Endothelial cell of umbilical vein (primary cell): ENCODE data around the gene ZNF138. TPM values are rescaled to one million over a fixed set of nuclear protein-coding genes. Genes with fewer than 3 reads are reported as not detected.
"Not testable (repeated sequence)": the region's sequence is repeated elsewhere in the genome, so short reads cannot be mapped to it uniquely, and the experiment has no call there.

Experiments
- BruUV-seq: library from RNA; stranded (reverse); fragments of 400-500 nt; replicated peaks from 2 replicates; lab custom pipeline; 2021; lab: Mats Ljungman, UMichigan
- CTCF ChIA-PET: fragments of 300-600, 350-600 bp; sonication (Branson Sonifier 250); formaldehyde crosslinking; loops from one replicate; lab custom pipeline; 2021; ENCODE audit warnings: antibody characterized with exemption, inconsistent platforms; lab: Charles Lee
- POLR2A ChIA-PET: fragments of 300-600, 350-600 bp; sonication (Branson Sonifier 250); formaldehyde crosslinking; loops from one replicate; lab custom pipeline; 2021; ENCODE audit warnings: antibody characterized with exemption, inconsistent platforms; lab: Charles Lee
- DNase-seq: peaks from one replicate; pipeline ENCODE4 v3.0.0-alpha.2; 2011; ENCODE audit warnings: low read depth, low spot score
- FAIRE-seq: peaks from 2 replicates; lab custom pipeline; 2011; peaks lifted over from hg19 to GRCh38; lab: Jason Lieb, UNC
- H2AFZ ChIP-seq: 2 replicates; pipeline ENCODE4 v1.6.0; 2012; ENCODE audit warnings: low read depth, low read length, control low read depth, inconsistent platforms
- H3K27ac ChIP-seq: 2 replicates; pipeline ENCODE4 v1.5.1; 2011; ENCODE audit warnings: low read depth, mild to moderate bottlenecking, control low read depth, low read length, moderate library complexity; ENCODE audit not compliant: insufficient read depth
- H3K27me3 ChIP-seq, 2 experiments: 2 replicates each; pipeline versions ENCODE4 v1.6.0 to v1.6.1; 2011; ENCODE audit warnings: low read length in 2 of 2, mixed read lengths in 1 of 2; ENCODE audit not compliant: control insufficient read depth in 2 of 2, insufficient read depth in 2 of 2
- H3K36me3 ChIP-seq, 2 experiments: 2 replicates in 1 of 2; 3 replicates in 1 of 2; pipeline ENCODE4 v1.5.1; 2011; ENCODE audit warnings: low read length in 2 of 2, mild to moderate bottlenecking in 1 of 2, moderate library complexity in 1 of 2; ENCODE audit not compliant: control insufficient read depth in 2 of 2, insufficient read depth in 2 of 2; ENCODE audit errors: extremely low read depth in 1 of 2
- H3K4me1 ChIP-seq: 3 replicates; pipeline ENCODE4 v1.5.1; 2011; ENCODE audit warnings: mild to moderate bottlenecking, low read length; ENCODE audit not compliant: control insufficient read depth, insufficient read depth; ENCODE audit errors: extremely low read depth
- H3K4me2 ChIP-seq: 2 replicates; pipeline ENCODE4 v1.6.1; 2011; ENCODE audit warnings: low read length, control low read depth, mixed read lengths; ENCODE audit not compliant: insufficient read depth
- H3K4me3 ChIP-seq, 3 experiments: fragments of 200-600 bp in 1 of 3; sonication (generic), shearing (Covaris generic) in 1 of 3; replicated peaks in 1 of 3; 2 replicates each; pipeline ENCODE4 v1.5.1; 2011 to 2016; ENCODE audit warnings: control low read depth in 3 of 3, low read length in 3 of 3, mild to moderate bottlenecking in 2 of 3, inconsistent platforms in 1 of 3, low read depth in 1 of 3, moderate library complexity in 1 of 3; ENCODE audit not compliant: insufficient read depth in 1 of 3
- H3K79me2 ChIP-seq: 2 replicates; pipeline ENCODE4 v1.6.0; 2012; ENCODE audit warnings: low read length, inconsistent platforms; ENCODE audit not compliant: control insufficient read depth, insufficient read depth
- H3K9ac ChIP-seq: replicated peaks from 2 replicates; pipeline ENCODE3; 2011; ENCODE audit warnings: low read length, control low read depth; ENCODE audit not compliant: insufficient read depth; ENCODE audit errors: extremely low read depth
- H3K9me1 ChIP-seq: replicated peaks from 3 replicates; pipeline ENCODE4 v1.6.0; 2011; ENCODE audit warnings: mild to moderate bottlenecking, low read length; ENCODE audit not compliant: control insufficient read depth, insufficient read depth; ENCODE audit errors: extremely low read depth
- H3K9me3 ChIP-seq: replicated peaks from 2 replicates; pipeline ENCODE4 v1.5.1; 2012; ENCODE audit warnings: low read length, inconsistent platforms; ENCODE audit not compliant: control insufficient read depth, insufficient read depth
- H4K20me1 ChIP-seq: replicated peaks from 2 replicates; pipeline ENCODE3; 2011; ENCODE audit warnings: mild to moderate bottlenecking, low read length; ENCODE audit not compliant: control insufficient read depth, insufficient read depth; ENCODE audit errors: extremely low read depth
- POLR2A ChIP-seq: IDR thresholded peaks from 2 replicates; pipeline ENCODE4 v1.6.1; 2012; ENCODE audit warnings: low read depth, mild to moderate bottlenecking, control low read depth, low read length
- POLR2AphosphoS5 ChIP-seq: IDR thresholded peaks from 2 replicates; pipeline ENCODE4 v1.6.1; 2012; ENCODE audit warnings: low read depth, mild to moderate bottlenecking, control low read depth, low read length, moderate library complexity; ENCODE audit not compliant: insufficient read depth
- dilution Hi-C: fragments of 300-500 bp; cut with MboI; formaldehyde crosslinking; loops from one replicate; pipeline ENCODE4 v1.15.0; 2019; ENCODE audit warnings: low sequenced_read_pairs; ENCODE audit not compliant: extremely low pct_ligation_motif_present
- intact Hi-C: fragments of 100-400 bp; cut with micrococcal nuclease; formaldehyde crosslinking; loops from one replicate; pipeline ENCODE4 v1.10.0; 2022
- polyA plus RNA-seq, 4 experiments: library from polyadenylated mRNA; depleted of rRNA in 3 of 4; stranded (reverse) in 3 of 4; unstranded in 1 of 4; fragments of >200 nt; gene quantifications; 2 replicates each; pipeline versions ENCODE4 v1.2.1 to v1.2.3, GENCODE V29; 2011 to 2012; ENCODE audit warnings: missing spikeins in 1 of 4
- total RNA-seq: library from RNA; stranded (reverse); gene quantifications from 2 replicates; pipeline ENCODE4 v1.2.3, GENCODE V29; 2021
- TF ChIP-seq, protein P1 (sequence below): IDR thresholded peaks from 2 replicates; pipeline ENCODE4 v1.6.1; 2011; ENCODE audit not compliant: insufficient read depth, insufficient read length

Gene ZNF138
- total and polyA plus RNA-seq, 2 donors (not counting 3 experiments of a cell fraction or from before 2014, with no cell fraction given): 2.0 to 3.3 TPM

GRCh38 chr7:64775289-64775688 is 18.9 kb upstream of the ZNF138 start:
- FAIRE-seq: no peak
- dilution Hi-C loops: no loop called here

GRCh38 chr7:64784842-64785241 is 9.4 kb upstream of the ZNF138 start:
- H2AFZ ChIP-seq, H3K9me1 ChIP-seq, POLR2A ChIA-PET, FAIRE-seq, H4K20me1 ChIP-seq, H3K27me3 ChIP-seq, intact Hi-C loops, H3K4me1 ChIP-seq, H3K4me2 ChIP-seq, H3K9me3 ChIP-seq, H3K27ac ChIP-seq, H3K36me3 ChIP-seq, H3K9ac ChIP-seq, CTCF ChIA-PET, dilution Hi-C loops, H3K79me2 ChIP-seq, BruUV-seq, DNase-seq, H3K4me3 ChIP-seq: not testable (repeated sequence)

More at GRCh38 chr7:64775289-64775688, 18.9 kb upstream of the ZNF138 start:
- no TSS peak for BruUV-seq
- intact Hi-C loops: no loop called here
- CTCF ChIA-PET: no interaction called here
- no peaks in the 10 kb centered on the region for H3K27me3 ChIP-seq
- no peaks in the 10 kb centered on the region for H3K9me1 ChIP-seq
- no peaks in the 10 kb centered on the region for H3K9me3 ChIP-seq
- no peak overlapping the region for H3K4me3 ChIP-seq
- no peaks in the 10 kb centered on the region for H3K36me3 ChIP-seq
- no peak for DNase-seq
- H3K9ac ChIP-seq: no peak overlapping the region
- no peaks in the 10 kb centered on the region for H3K4me1 ChIP-seq
- no peak overlapping the region for H2AFZ ChIP-seq
- no peaks in the 10 kb centered on the region for H4K20me1 ChIP-seq
- no peaks in the 10 kb centered on the region for H3K79me2 ChIP-seq
- H3K4me2 ChIP-seq: no peak overlapping the region
- TF ChIP-seq POLR2A (no peak), POLR2AphosphoS5 (no peak)
- TF ChIP-seq, protein P1, sequence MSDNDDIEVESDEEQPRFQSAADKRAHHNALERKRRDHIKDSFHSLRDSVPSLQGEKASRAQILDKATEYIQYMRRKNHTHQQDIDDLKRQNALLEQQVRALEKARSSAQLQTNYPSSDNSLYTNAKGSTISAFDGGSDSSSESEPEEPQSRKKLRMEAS: no peak
- POLR2A ChIA-PET: no interaction called here
- H3K27ac ChIP-seq: no peak overlapping the region
